ENCODE results near the gene ARHGAP24.

ARHGAP24 gene

GRCh38 chr4:85779165-85779564 lies 304.2 kb downstream of the ARHGAP24 start:
- no peak overlapping the region for H3K4me3 ChIP-seq (ENCODE audit: low read depth, low read length)
- no peak for TF ChIP-seq CTCF (IDR thresholded peaks at IDR 0.05; ENCODE audit: borderline replicate concordance, insufficient read depth, low read depth, low read length)

- H3K4me3 ChIP-seq (ENCODE audit: low read depth, low read length) = no peak overlapping the region
- TF ChIP-seq CTCF (IDR thresholded peaks at IDR 0.05; ENCODE audit: borderline replicate concordance, insufficient read depth, low read depth, low read length) = no peak
Measured at GRCh38 chr4:85780664-85781063, 305.7 kb downstream of the ARHGAP24 start.

GRCh38 chr4:85783483-85783882 lies 308.5 kb downstream of the ARHGAP24 start:
- no peak for TF ChIP-seq CTCF (IDR thresholded peaks at IDR 0.05; ENCODE audit: borderline replicate concordance, insufficient read depth, low read depth, low read length)
- H3K4me3 ChIP-seq (ENCODE audit: low read depth, low read length) = no peak overlapping the region

GRCh38 chr4:85783900-85784299 lies 308.9 kb downstream of the ARHGAP24 start:
- H3K4me3 ChIP-seq (ENCODE audit: low read depth, low read length) = no peak overlapping the region
- no peak for TF ChIP-seq CTCF (IDR thresholded peaks at IDR 0.05; ENCODE audit: borderline replicate concordance, insufficient read depth, low read depth, low read length)

- H3K4me3 ChIP-seq (ENCODE audit: low read depth, low read length) = no peak overlapping the region
- TF ChIP-seq CTCF (IDR thresholded peaks at IDR 0.05; ENCODE audit: borderline replicate concordance, insufficient read depth, low read depth, low read length) = no peak
Measured at GRCh38 chr4:85784348-85784747, 309.4 kb downstream of the ARHGAP24 start.

GRCh38 chr4:85784947-85785346 lies 310.0 kb downstream of the ARHGAP24 start:
- H3K4me3 ChIP-seq (ENCODE audit: low read depth, low read length) = no peak overlapping the region
- no peak for TF ChIP-seq CTCF (IDR thresholded peaks at IDR 0.05; ENCODE audit: borderline replicate concordance, insufficient read depth, low read depth, low read length)

- no peak for TF ChIP-seq CTCF (IDR thresholded peaks at IDR 0.05; ENCODE audit: borderline replicate concordance, insufficient read depth, low read depth, low read length)
- no peak overlapping the region for H3K4me3 ChIP-seq (ENCODE audit: low read depth, low read length)
Measured at GRCh38 chr4:85787133-85787532, 312.2 kb downstream of the ARHGAP24 start.
